Endodermal cell (in vitro differentiated cells): ENCODE data around the gene RNLS. TPM values are rescaled to one million over a fixed set of nuclear protein-coding genes. Genes with fewer than 3 reads are reported as not detected.

Experiments
- DNase-seq: peaks from one replicate; pipeline ENCODE4 v3.0.0-alpha.2; 2017
- H3K27ac ChIP-seq: 2 replicates; pipeline ENCODE4 v1.5.1; 2013; ENCODE audit warnings: mild to moderate bottlenecking, low read depth, low read length, moderate library complexity
- H3K27me3 ChIP-seq: 2 replicates; pipeline ENCODE4 v1.6.1; 2013; ENCODE audit warnings: mild to moderate bottlenecking, low read length, moderate library complexity; ENCODE audit not compliant: insufficient read depth, control insufficient read depth, poor library complexity, severe bottlenecking
- H3K36me3 ChIP-seq: 2 replicates; pipeline ENCODE4 v1.7.0; 2013; ENCODE audit warnings: mild to moderate bottlenecking, low read length, moderate library complexity; ENCODE audit not compliant: control insufficient read depth, insufficient read depth
- H3K4me1 ChIP-seq: one replicate; pipeline ENCODE4 v1.7.0; 2013; ENCODE audit warnings: low read length; ENCODE audit not compliant: control insufficient read depth, insufficient read depth
- H3K4me3 ChIP-seq: 2 replicates; pipeline ENCODE4 v1.5.1; 2013; ENCODE audit warnings: mild to moderate bottlenecking, low read length, moderate library complexity
- H3K9ac ChIP-seq: 2 replicates; pipeline ENCODE4 v1.6.1; 2013; ENCODE audit warnings: mild to moderate bottlenecking, low read length, moderate library complexity; ENCODE audit not compliant: poor library complexity, severe bottlenecking; ENCODE audit errors: extremely low read depth
- H3K9me3 ChIP-seq: 2 replicates; pipeline ENCODE4 v1.6.1; 2013; ENCODE audit warnings: mild to moderate bottlenecking, low read length, moderate library complexity; ENCODE audit not compliant: control insufficient read depth
- H3K27ac Mint-ChIP-seq: 2 replicates; pipeline ENCODE4 v1.8.0; 2020; ENCODE audit warnings: mixed read lengths
- H3K27me3 Mint-ChIP-seq: 2 replicates; pipeline ENCODE4 v1.8.0; 2021; ENCODE audit warnings: mild to moderate bottlenecking, mixed read lengths; ENCODE audit not compliant: insufficient read depth
- H3K36me3 Mint-ChIP-seq: 2 replicates; pipeline ENCODE4 v1.8.0; 2020; ENCODE audit warnings: low read depth, mixed read lengths
- H3K4me1 Mint-ChIP-seq: 2 replicates; pipeline ENCODE4 v1.8.0; 2020; ENCODE audit warnings: mixed read lengths
- H3K4me3 Mint-ChIP-seq: 2 replicates; pipeline ENCODE4 v1.8.0; 2020; ENCODE audit warnings: mild to moderate bottlenecking, moderate library complexity, mixed read lengths
- H3K9me3 Mint-ChIP-seq: 2 replicates; pipeline ENCODE4 v1.8.0; 2020; ENCODE audit warnings: mild to moderate bottlenecking, mixed read lengths
- CTCF ChIP-seq: fragments of 200-600 bp; sonication (generic); conservative IDR thresholded peaks from 2 replicates; pipeline ENCODE4 v1.5.0; 2021; ENCODE audit warnings: antibody characterized with exemption, mild to moderate bottlenecking
- whole genome bisulfite sequencing, 2 experiments: methylation state at CpG; one replicate each; pipeline versions ENCODE4 v1.1.5 to v1.1.7; 2013; ENCODE audit warnings: missing lambda C conversion rate in 2 of 2, mixed read lengths in 1 of 2; ENCODE audit not compliant: insufficient coverage in 1 of 2, insufficient read length in 1 of 2; 5-methylcytosine and 5-hydroxymethylcytosine counted together
- total RNA-seq, 2 donors: library from RNA; stranded (reverse); fragmentation: NEBNext Ultra II Directional in 1 of 2; extraction: Animal tissue kit (Norgen Biotek cat#: 25700) in 1 of 2; gene quantifications; 2 replicates in 1 of 2; 3 replicates in 1 of 2; pipeline ENCODE4 v1.2.1, GENCODE V29; 2021

Gene RNLS
- total RNA-seq, 2 donors from 2014 or later, result 10.1 to 12.3 TPM

GRCh38 chr10:88273567-88273966 lies 309.6 kb downstream of the RNLS start:
- Mint-ChIP-seq H3K4me3 (no peak overlapping the region), H3K27me3 (peaks cover 2% of the 10 kb centered on the region), H3K36me3 (no peaks in the 10 kb centered on the region), H3K4me1 (peaks cover 2% of the 10 kb centered on the region), H3K9me3 (no peaks in the 10 kb centered on the region), H3K27ac (no peak overlapping the region)
- DNase-seq, result no peak
- 91% methylated on average over 2 of the region's 4 CpGs; no CpG with 5 or more reads in 1 of the 2 experiments for WGBS, 2 experiments
- Histone ChIP-seq H3K9me3 (no peaks in the 10 kb centered on the region), H3K4me3 (no peak overlapping the region), H3K27me3 (no peaks in the 10 kb centered on the region), H3K4me1 (no peaks in the 10 kb centered on the region), H3K9ac (no peak overlapping the region), H3K36me3 (no peaks in the 10 kb centered on the region), H3K27ac (no peak overlapping the region)
- TF ChIP-seq CTCF, result no peak

DNA sequence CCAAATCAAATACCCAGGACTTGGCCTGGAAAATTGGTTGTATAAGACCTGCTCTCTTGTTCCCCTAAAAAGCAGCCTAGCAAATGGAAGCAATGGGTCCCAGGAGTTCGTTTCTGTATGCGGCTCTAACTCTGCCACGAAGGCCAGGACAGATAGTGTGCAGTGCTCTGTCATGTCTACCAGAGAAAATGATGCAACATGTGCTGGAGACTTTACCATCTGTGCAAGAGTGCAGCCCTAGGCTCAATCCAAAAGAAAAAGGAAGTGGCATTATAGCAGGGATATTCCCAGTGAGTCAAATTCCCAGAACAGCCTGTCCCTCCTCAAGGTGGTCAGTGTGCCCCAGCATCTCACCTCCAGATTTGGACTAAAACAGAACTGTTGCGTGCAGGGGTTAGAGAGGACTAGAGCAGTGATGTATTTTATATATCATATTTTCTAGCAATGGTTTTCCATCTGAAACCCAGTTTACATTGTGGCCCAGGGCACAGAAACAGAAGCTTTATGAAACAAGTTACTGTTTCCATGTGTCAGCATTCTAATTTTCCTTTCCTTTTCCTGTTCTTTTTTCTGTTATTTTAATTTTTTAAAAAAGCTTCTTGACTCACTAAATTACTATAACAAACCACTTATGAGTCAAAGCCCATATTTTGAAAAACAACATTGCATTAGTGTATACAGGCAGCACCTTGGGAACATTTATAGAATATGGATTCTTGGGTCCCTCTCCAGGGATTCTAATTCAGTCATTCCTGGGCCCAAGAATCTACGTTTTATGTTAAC lies 311.2 kb downstream of the RNLS start:
- H3K27ac ChIP-seq, result no peak overlapping the region

More for the DNA sequence above, 311.2 kb downstream of the RNLS start:
- Histone ChIP-seq H3K36me3 (no peaks in the 10 kb centered on the region), H3K4me1 (no peaks in the 10 kb centered on the region), H3K9ac (no peak overlapping the region), H3K4me3 (no peak overlapping the region), H3K27me3 (no peaks in the 10 kb centered on the region), H3K9me3 (no peaks in the 10 kb centered on the region)
- H3K4me1 Mint-ChIP-seq, result peaks cover 2% of the 10 kb centered on the region
- DNase-seq, result no peak
- peaks cover 2% of the 10 kb centered on the region for H3K27me3 Mint-ChIP-seq
- H3K27ac Mint-ChIP-seq, result no peak overlapping the region
- no peak for TF ChIP-seq CTCF
- H3K9me3 Mint-ChIP-seq, result no peaks in the 10 kb centered on the region
- H3K36me3 Mint-ChIP-seq, result no peaks in the 10 kb centered on the region
- WGBS, 2 experiments, result 75 to 96% methylated on average over 3 to 5 of the region's 5 CpGs
- no peak overlapping the region for H3K4me3 Mint-ChIP-seq
